Fibroblast of pulmonary artery (primary cell): ENCODE measurements around the gene FAM171A1.

Source experiments
- DNase-seq: peaks from one replicate; pipeline ENCODE4 v3.0.0-alpha.2; 2010; ENCODE audit warnings: low read depth
- H3K4me3 ChIP-seq: replicated peaks from 2 replicates; pipeline ENCODE4 v1.5.1; 2011; ENCODE audit warnings: low read depth, mild to moderate bottlenecking, control low read depth, low read length, moderate library complexity
- TF ChIP-seq, protein P1 (sequence below): IDR thresholded peaks from 2 replicates; pipeline ENCODE4 v1.5.1; 2011; ENCODE audit warnings: mild to moderate bottlenecking, control low read depth, low read length, inconsistent platforms; ENCODE audit errors: missing control alignments

The FAM171A1 gene

DNA sequence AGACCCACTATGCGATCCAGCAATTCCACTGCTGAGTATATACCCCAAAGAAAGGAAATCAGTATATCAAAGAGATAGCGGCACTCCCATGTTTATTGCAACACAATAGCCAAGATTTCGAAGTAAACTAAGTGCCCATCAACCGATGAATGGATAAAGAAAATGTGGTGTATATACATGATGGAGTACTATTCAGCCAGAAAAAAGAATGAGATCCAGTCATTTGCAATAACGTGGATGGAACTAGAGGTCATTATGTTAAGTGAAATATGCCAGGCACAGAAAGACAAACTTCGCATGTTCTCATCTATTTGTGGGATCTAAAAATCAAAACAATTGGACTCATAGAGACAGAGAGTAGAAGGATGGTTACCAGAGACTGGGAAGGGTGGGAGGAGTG is 195.5 kb downstream of the FAM171A1 start:
- no peak overlapping the region for H3K4me3 ChIP-seq
- TF ChIP-seq, protein P1, sequence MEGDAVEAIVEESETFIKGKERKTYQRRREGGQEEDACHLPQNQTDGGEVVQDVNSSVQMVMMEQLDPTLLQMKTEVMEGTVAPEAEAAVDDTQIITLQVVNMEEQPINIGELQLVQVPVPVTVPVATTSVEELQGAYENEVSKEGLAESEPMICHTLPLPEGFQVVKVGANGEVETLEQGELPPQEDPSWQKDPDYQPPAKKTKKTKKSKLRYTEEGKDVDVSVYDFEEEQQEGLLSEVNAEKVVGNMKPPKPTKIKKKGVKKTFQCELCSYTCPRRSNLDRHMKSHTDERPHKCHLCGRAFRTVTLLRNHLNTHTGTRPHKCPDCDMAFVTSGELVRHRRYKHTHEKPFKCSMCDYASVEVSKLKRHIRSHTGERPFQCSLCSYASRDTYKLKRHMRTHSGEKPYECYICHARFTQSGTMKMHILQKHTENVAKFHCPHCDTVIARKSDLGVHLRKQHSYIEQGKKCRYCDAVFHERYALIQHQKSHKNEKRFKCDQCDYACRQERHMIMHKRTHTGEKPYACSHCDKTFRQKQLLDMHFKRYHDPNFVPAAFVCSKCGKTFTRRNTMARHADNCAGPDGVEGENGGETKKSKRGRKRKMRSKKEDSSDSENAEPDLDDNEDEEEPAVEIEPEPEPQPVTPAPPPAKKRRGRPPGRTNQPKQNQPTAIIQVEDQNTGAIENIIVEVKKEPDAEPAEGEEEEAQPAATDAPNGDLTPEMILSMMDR: no peak
- no peak for DNase-seq

DNA sequence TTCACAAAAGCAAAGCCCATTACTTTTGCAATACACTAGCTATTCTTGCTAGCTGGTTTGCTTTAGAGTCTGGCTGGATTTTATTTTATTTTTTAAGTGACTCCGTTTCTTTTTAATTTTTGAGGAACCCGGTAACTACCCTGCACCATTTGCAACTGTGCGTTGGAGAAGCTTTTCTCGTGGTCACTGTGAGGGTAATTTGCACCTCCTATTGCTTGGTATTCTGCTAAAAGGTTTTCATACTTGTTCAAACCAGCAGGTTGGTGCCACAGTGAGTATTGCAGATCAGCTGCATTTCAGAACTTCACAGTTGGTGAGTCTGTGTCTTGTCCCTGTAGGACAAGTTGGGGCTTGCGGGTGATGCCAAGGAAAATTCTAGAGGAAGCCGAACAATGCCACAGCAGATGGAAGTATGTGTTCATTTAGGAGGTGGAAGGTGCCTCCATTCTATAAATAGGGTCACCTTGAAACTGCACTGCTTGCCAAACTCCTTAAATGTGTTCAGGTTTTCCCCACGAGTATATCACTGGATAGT is 198.7 kb downstream of the FAM171A1 start:
- TF ChIP-seq, protein P1: no peak
- DNase-seq: no peak
- no peak overlapping the region for H3K4me3 ChIP-seq

DNA sequence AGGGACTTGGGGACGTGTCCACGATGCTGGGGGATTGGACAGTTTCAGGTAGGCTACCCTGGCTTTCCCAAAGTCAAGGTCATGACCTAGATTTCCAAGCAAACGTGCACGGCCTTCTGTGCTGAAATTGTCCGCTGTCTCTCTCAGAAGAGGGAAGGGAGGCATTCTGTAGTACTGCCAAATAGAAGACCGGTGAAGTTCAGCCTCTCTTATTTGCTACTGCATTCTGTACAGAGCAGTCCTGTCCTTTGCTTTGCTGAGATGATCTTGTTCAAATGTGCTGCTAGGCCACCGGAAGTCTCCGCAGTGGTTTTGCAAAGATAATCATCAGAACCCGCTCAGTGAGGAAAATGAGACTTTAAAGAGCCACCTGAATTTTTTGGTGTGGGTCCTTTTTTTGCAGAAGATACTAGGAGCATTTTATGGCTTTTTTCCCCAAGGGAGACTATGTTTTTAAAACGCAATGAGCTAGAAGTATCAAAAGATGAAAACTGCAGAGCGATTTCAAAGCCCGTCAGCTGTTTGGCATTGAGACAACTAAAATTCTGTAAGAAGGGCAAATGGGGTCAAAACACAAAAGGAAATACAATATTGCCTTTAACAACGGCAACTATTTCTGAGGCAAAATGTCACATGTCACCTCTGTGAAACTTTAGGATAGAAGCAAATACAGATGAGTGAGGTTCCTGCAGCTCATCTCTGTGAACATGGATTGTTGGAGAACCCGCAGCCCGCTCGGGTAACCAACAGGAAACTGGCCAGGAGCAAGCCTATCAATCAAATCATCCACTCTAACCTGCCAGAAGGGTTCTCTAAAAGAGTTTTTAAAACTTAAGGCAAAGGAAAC is 201.3 kb downstream of the FAM171A1 start:
- TF ChIP-seq, protein P1: no peak
- DNase-seq: no peak
- H3K4me3 ChIP-seq: no peak overlapping the region

DNA sequence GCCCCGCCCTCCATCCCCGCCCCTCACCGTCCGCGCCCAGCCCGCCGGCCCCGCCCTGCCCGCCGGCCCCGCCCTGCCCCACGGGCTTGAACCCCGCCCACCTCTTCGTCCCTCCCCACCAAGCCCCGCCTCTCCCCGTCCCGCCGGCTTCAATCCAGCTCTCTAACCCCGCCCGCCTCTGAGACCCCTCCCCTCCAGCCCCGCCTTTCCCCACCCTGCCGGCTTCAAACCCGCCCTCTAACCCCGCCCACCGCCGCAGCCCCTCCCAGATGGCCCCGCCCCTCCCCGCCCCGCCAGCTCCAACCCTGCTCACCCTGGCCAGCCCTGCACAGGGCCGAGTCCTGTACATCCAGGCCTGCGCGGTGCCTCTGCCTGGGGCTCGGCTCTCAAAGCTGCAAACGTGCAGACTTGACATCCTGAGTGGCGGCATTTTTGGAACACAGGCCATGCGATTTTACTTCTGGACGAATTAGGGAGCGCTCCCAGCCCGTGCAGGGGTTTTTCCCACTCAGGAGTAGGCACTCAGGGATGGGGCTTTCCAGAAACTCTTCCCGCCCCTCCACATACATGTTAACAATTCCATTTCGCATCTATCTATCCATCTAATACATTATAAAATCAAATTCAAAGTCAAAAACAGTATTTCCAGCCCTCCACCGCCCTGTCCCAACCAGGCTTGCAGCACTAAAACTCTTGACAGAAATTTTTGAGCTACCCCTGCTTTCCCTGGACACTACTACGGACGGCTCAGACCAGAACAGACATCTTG is 202.1 kb downstream of the FAM171A1 start:
- DNase-seq: peak; percentile 97
- TF ChIP-seq, protein P1: no peak
- no peak overlapping the region for H3K4me3 ChIP-seq

DNA sequence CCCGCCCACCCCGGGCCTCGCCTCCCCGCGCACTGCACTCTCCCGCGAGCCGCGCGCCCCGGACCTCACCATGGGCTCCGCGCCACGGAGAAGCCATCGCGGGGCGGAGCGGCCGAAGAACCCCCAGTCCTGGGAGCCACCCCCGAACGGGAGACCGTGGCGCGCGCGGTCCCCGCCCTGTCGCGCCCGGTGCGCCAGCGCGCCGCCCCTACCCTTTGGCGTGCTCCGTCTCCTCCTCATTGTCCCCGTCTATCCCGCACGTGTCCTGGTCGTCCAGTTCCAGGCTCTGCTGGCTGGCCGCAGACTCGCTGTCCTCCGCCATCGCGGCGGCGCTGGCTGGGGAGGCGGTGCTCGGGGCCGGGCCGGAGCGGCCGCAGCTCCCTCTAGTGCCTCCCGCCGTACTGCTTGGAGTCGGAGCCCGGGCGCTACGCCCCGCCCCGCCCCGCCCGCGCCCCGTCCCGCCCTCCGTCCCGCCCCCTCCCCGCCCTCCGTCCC is 202.8 kb downstream of the FAM171A1 start, which contains the start of gene NMT2:
Gene NMT2 (minus strand): TSS at position 403 of the 495 bp plus-strand sequence. CDS start 81 bp downstream, at position 322.
- no peak for DNase-seq
- TF ChIP-seq, protein P1: no peak
- H3K4me3 ChIP-seq: peak within 1 kb of the TSS; percentile 74

DNA sequence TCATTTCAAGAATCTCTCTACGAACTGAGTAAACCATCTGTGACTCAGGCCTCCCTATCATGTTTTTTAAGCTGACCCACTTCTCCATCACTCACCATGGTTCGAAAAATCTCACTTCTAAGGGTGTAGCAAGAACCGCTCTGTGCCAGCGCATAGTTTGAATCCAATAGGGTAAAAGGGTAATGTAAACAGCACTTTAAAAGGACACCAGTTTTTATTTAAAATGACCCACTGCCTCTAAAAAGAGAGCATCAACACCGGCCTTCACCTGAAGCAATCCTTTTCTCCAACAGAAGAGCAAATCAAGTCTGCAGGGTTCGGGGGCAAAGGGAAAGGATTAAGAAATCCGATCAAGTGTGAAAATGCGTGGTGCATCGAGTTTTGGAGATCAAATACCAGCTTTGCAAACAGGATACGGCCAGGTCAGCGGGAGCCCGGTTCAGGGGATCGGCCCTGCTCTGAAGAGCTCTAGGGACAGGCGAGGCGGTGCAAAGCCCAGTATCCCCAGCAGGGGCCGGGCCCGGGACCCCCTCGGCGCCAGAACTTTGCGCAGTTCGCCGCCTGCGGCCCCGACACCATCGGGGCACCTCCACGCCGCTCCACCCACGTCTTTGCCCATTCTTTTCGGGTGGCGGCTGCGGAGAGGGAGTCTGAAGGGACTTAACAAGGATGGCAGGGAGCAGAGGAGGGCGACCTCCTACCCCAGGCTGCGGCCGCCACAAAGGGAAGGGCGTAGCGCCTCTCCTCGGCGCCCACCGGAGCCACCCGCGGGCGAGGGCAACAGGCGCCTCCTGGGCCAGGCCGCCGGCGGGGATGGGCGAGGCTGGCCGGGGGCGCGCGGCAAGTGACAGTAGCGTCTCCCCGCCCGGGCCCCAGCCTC is 203.4 kb downstream of the FAM171A1 start:
- DNase-seq: peak; percentile 34
- TF ChIP-seq, protein P1: peak; percentile 45
- H3K4me3 ChIP-seq: peak overlapping the region; percentile 74
